Endothelial cell of umbilical vein (primary cell): ENCODE data around the gene C8G. TPM values are rescaled to one million over a fixed set of nuclear protein-coding genes. Genes with fewer than 3 reads are reported as not detected.

ENCODE experiments used
- BruUV-seq: library from RNA; stranded (reverse); fragments of 400-500 nt; replicated peaks from 2 replicates; lab custom pipeline; 2021; lab: Mats Ljungman, UMichigan
- CTCF ChIA-PET: fragments of 300-600, 350-600 bp; sonication (Branson Sonifier 250); formaldehyde crosslinking; loops from one replicate; lab custom pipeline; 2021; ENCODE audit warnings: antibody characterized with exemption, inconsistent platforms; lab: Charles Lee
- POLR2A ChIA-PET: fragments of 300-600, 350-600 bp; sonication (Branson Sonifier 250); formaldehyde crosslinking; loops from one replicate; lab custom pipeline; 2021; ENCODE audit warnings: antibody characterized with exemption, inconsistent platforms; lab: Charles Lee
- DNase-seq: peaks from one replicate; pipeline ENCODE4 v3.0.0-alpha.2; 2011; ENCODE audit warnings: low read depth, low spot score
- FAIRE-seq: peaks from 2 replicates; lab custom pipeline; 2011; peaks lifted over from hg19 to GRCh38; lab: Jason Lieb, UNC
- H2AFZ ChIP-seq: 2 replicates; pipeline ENCODE4 v1.6.0; 2012; ENCODE audit warnings: low read depth, low read length, control low read depth, inconsistent platforms
- H3K27ac ChIP-seq: 2 replicates; pipeline ENCODE4 v1.5.1; 2011; ENCODE audit warnings: low read depth, mild to moderate bottlenecking, control low read depth, low read length, moderate library complexity; ENCODE audit not compliant: insufficient read depth
- H3K27me3 ChIP-seq, 2 experiments: 2 replicates each; pipeline versions ENCODE4 v1.6.0 to v1.6.1; 2011; ENCODE audit warnings: low read length in 2 of 2, mixed read lengths in 1 of 2; ENCODE audit not compliant: control insufficient read depth in 2 of 2, insufficient read depth in 2 of 2
- H3K36me3 ChIP-seq, 2 experiments: 2 replicates in 1 of 2; 3 replicates in 1 of 2; pipeline ENCODE4 v1.5.1; 2011; ENCODE audit warnings: low read length in 2 of 2, mild to moderate bottlenecking in 1 of 2, moderate library complexity in 1 of 2; ENCODE audit not compliant: control insufficient read depth in 2 of 2, insufficient read depth in 2 of 2; ENCODE audit errors: extremely low read depth in 1 of 2
- H3K4me1 ChIP-seq: 3 replicates; pipeline ENCODE4 v1.5.1; 2011; ENCODE audit warnings: mild to moderate bottlenecking, low read length; ENCODE audit not compliant: control insufficient read depth, insufficient read depth; ENCODE audit errors: extremely low read depth
- H3K4me2 ChIP-seq: 2 replicates; pipeline ENCODE4 v1.6.1; 2011; ENCODE audit warnings: low read length, control low read depth, mixed read lengths; ENCODE audit not compliant: insufficient read depth
- H3K4me3 ChIP-seq, 3 experiments: fragments of 200-600 bp in 1 of 3; sonication (generic), shearing (Covaris generic) in 1 of 3; replicated peaks in 1 of 3; 2 replicates each; pipeline ENCODE4 v1.5.1; 2011 to 2016; ENCODE audit warnings: control low read depth in 3 of 3, low read length in 3 of 3, mild to moderate bottlenecking in 2 of 3, inconsistent platforms in 1 of 3, low read depth in 1 of 3, moderate library complexity in 1 of 3; ENCODE audit not compliant: insufficient read depth in 1 of 3
- H3K79me2 ChIP-seq: 2 replicates; pipeline ENCODE4 v1.6.0; 2012; ENCODE audit warnings: low read length, inconsistent platforms; ENCODE audit not compliant: control insufficient read depth, insufficient read depth
- H3K9ac ChIP-seq: replicated peaks from 2 replicates; pipeline ENCODE3; 2011; ENCODE audit warnings: low read length, control low read depth; ENCODE audit not compliant: insufficient read depth; ENCODE audit errors: extremely low read depth
- H3K9me1 ChIP-seq: replicated peaks from 3 replicates; pipeline ENCODE4 v1.6.0; 2011; ENCODE audit warnings: mild to moderate bottlenecking, low read length; ENCODE audit not compliant: control insufficient read depth, insufficient read depth; ENCODE audit errors: extremely low read depth
- H3K9me3 ChIP-seq: replicated peaks from 2 replicates; pipeline ENCODE4 v1.5.1; 2012; ENCODE audit warnings: low read length, inconsistent platforms; ENCODE audit not compliant: control insufficient read depth, insufficient read depth
- H4K20me1 ChIP-seq: replicated peaks from 2 replicates; pipeline ENCODE3; 2011; ENCODE audit warnings: mild to moderate bottlenecking, low read length; ENCODE audit not compliant: control insufficient read depth, insufficient read depth; ENCODE audit errors: extremely low read depth
- dilution Hi-C: fragments of 300-500 bp; cut with MboI; formaldehyde crosslinking; loops from one replicate; pipeline ENCODE4 v1.15.0; 2019; ENCODE audit warnings: low sequenced_read_pairs; ENCODE audit not compliant: extremely low pct_ligation_motif_present
- intact Hi-C: fragments of 100-400 bp; cut with micrococcal nuclease; formaldehyde crosslinking; loops from one replicate; pipeline ENCODE4 v1.10.0; 2022
- polyA plus RNA-seq, 4 experiments: library from polyadenylated mRNA; depleted of rRNA in 3 of 4; stranded (reverse) in 3 of 4; unstranded in 1 of 4; fragments of >200 nt; gene quantifications; 2 replicates each; pipeline versions ENCODE4 v1.2.1 to v1.2.3, GENCODE V29; 2011 to 2012; ENCODE audit warnings: missing spikeins in 1 of 4
- total RNA-seq: library from RNA; stranded (reverse); gene quantifications from 2 replicates; pipeline ENCODE4 v1.2.3, GENCODE V29; 2021
- TF ChIP-seq, protein P1 (sequence below), 2 donors: IDR thresholded peaks; 1 replicate in 1 of 2; 2 replicates in 1 of 2; pipeline ENCODE4 v1.5.1; 2011; ENCODE audit warnings: low read length in 2 of 2, mild to moderate bottlenecking in 2 of 2, moderate library complexity in 2 of 2, control low read depth in 1 of 2, inconsistent platforms in 1 of 2, low read depth in 1 of 2; ENCODE audit not compliant: insufficient read depth in 1 of 2; ENCODE audit errors: extremely low read depth in 1 of 2
- TF ChIP-seq, protein P2 (sequence below): IDR thresholded peaks from 2 replicates; pipeline ENCODE4 v1.6.1; 2011; ENCODE audit not compliant: insufficient read depth, insufficient read length

C8G gene
- total and polyA plus RNA-seq, 2 donors (not counting 3 experiments of a cell fraction or from before 2014, with no cell fraction given), result 0.47 to 1.9 TPM

DNA sequence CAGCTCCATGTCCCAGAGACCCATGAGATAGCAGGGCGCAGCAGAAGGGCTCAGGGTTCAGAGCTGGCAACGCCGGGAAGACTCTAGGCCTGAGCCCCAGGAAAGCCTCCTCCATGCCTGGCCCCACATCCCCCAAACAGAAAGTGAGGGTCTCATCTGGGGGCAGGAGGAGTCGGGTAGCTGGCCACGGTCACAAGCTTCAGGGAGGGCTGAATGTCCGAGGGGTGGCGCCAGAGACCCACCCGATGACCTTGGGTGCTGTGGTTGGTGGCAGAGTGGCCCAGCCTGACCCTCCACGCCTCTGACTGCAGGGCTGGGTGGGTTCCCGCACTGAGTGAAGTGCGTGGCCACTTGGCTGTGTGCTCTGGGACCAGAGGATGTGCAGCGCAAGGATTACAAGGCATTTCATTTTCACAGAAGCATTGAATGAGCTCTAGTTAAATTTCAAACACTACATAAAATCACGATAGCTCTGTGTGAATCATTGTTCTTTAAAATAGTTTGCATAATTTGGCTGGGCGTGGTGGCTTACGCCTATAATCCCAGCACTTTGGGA is 3.0 kb downstream of the C8G start:
- peak; percentile 28 for FAIRE-seq
- Histone ChIP-seq H3K27ac (no peak overlapping the region), H3K4me2 (no peak overlapping the region), H3K27me3 (no peaks in the 10 kb centered on the region), H3K9me1 (no peaks in the 10 kb centered on the region), H3K36me3 (no peaks in the 10 kb centered on the region), H3K9ac (no peak overlapping the region), H3K4me3 (no peak overlapping the region), H3K9me3 (no peaks in the 10 kb centered on the region), H4K20me1 (no peaks in the 10 kb centered on the region), H3K79me2 (peaks cover 10% of the 10 kb centered on the region), H2AFZ (no peak overlapping the region), H3K4me1 (peaks cover 5% of the 10 kb centered on the region)
- POLR2A ChIA-PET, result no interaction called here
- no TSS peak for BruUV-seq
- intact Hi-C loops, result loop anchor here (1.0 to 5.0 kb wide), 2 partner anchors 44 to 87 kb away; partner anchors contain the start of gene PAXX
- DNase-seq, result no peak
- dilution Hi-C loops, result loop anchor here (25.0 kb wide), 1 partner anchor 136 kb away; the partner anchor contains the start of gene RABL6
- TF ChIP-seq, protein P1, sequence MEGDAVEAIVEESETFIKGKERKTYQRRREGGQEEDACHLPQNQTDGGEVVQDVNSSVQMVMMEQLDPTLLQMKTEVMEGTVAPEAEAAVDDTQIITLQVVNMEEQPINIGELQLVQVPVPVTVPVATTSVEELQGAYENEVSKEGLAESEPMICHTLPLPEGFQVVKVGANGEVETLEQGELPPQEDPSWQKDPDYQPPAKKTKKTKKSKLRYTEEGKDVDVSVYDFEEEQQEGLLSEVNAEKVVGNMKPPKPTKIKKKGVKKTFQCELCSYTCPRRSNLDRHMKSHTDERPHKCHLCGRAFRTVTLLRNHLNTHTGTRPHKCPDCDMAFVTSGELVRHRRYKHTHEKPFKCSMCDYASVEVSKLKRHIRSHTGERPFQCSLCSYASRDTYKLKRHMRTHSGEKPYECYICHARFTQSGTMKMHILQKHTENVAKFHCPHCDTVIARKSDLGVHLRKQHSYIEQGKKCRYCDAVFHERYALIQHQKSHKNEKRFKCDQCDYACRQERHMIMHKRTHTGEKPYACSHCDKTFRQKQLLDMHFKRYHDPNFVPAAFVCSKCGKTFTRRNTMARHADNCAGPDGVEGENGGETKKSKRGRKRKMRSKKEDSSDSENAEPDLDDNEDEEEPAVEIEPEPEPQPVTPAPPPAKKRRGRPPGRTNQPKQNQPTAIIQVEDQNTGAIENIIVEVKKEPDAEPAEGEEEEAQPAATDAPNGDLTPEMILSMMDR (IDR thresholded peaks at IDR 0.05; ENCODE audit: extremely low read depth in 1 of 2, insufficient read depth in 1 of 2, low read depth in 1 of 2, low read length in 2 of 2), result peak in 1 of 2 donors; percentile 51
- TF ChIP-seq, protein P2, sequence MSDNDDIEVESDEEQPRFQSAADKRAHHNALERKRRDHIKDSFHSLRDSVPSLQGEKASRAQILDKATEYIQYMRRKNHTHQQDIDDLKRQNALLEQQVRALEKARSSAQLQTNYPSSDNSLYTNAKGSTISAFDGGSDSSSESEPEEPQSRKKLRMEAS, result no peak
- CTCF ChIA-PET, result interaction anchor here (0.6 to 2.4 kb wide), 22 partner anchors 10 to 170 kb away, joined by 3 to 111 read pairs (median 4); partner anchors contain the start of genes ABCA2, AJM1, CLIC3 and NPDC1
